ENCODE data around the gene HADH. TPM values are rescaled to one million over a fixed set of nuclear protein-coding genes. Genes with fewer than 3 reads are reported as not detected.

HADH gene
- total and polyA plus RNA-seq, 4 donors, result 37.6 to 43.9 (median 40.6) TPM

DNA sequence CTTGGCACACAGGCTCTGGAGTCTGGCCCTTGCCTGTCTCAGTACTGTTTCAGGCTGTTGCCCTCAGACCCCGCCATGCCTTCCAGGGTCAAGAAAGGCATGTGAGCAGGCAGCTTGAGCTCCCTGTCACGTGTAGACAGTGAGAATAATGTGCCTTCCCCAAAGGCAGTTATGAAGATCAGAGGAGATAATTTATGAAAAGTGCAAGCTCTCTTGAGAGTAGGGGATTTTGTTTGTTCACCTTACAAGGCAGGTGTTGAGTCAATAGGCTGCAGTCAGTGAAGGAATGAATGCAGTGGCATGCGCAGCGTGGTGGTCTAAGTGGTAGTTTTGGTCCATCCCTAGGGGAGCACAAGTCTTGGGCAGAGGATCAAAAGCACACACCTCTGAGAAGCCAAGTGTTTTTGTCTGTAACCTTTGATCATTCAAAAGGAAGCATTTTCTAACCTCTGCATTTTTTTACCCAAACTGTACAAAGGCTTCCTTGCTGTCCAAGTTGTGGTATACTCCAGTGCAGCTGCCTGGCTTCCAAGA lies 14.4 kb downstream of the HADH start:
- Histone ChIP-seq H3K9me3 (ENCODE audit: control insufficient read depth in 4 of 4, insufficient read depth in 3 of 4, low read length in 3 of 4) (no peaks in the 10 kb centered on the region), H3K27me3 (ENCODE audit: control insufficient read depth in 3 of 3, insufficient read depth in 3 of 3, low read length in 2 of 3) (no peaks in the 10 kb centered on the region), H3K4me1 (ENCODE audit: control insufficient read depth in 5 of 5, insufficient read depth in 5 of 5, low read length in 5 of 5) (peaks cover 0 to 33% (median 0%) of the 10 kb centered on the region in 5 donors), H3K9ac (ENCODE audit: insufficient read depth in 1 of 2, low read length in 2 of 2) (no peak overlapping the region), H3K4me3 (no peak overlapping the region), H3K27ac (ENCODE audit: low read depth in 1 of 2, low read length in 1 of 2) (peak overlapping the region in 1 of 2 donors; percentile 55), H3K36me3 (ENCODE audit: control insufficient read depth in 4 of 4, insufficient read depth in 4 of 4, low read length in 4 of 4) (peaks cover 0 to under 1% (median 0%) of the 10 kb centered on the region in 4 donors)
- WGBS, 2 donors, result 86 to 90% methylated on average over 4 of the region's 4 CpGs
- ATAC-seq (ENCODE audit: insufficient read depth, low FRiP score) (no peak), DNase-seq (no peak)
- TF ChIP-seq, protein P1, sequence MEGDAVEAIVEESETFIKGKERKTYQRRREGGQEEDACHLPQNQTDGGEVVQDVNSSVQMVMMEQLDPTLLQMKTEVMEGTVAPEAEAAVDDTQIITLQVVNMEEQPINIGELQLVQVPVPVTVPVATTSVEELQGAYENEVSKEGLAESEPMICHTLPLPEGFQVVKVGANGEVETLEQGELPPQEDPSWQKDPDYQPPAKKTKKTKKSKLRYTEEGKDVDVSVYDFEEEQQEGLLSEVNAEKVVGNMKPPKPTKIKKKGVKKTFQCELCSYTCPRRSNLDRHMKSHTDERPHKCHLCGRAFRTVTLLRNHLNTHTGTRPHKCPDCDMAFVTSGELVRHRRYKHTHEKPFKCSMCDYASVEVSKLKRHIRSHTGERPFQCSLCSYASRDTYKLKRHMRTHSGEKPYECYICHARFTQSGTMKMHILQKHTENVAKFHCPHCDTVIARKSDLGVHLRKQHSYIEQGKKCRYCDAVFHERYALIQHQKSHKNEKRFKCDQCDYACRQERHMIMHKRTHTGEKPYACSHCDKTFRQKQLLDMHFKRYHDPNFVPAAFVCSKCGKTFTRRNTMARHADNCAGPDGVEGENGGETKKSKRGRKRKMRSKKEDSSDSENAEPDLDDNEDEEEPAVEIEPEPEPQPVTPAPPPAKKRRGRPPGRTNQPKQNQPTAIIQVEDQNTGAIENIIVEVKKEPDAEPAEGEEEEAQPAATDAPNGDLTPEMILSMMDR (IDR thresholded peaks at IDR 0.05; ENCODE audit: control extremely low read depth, extremely low read depth), result no peak

DNA sequence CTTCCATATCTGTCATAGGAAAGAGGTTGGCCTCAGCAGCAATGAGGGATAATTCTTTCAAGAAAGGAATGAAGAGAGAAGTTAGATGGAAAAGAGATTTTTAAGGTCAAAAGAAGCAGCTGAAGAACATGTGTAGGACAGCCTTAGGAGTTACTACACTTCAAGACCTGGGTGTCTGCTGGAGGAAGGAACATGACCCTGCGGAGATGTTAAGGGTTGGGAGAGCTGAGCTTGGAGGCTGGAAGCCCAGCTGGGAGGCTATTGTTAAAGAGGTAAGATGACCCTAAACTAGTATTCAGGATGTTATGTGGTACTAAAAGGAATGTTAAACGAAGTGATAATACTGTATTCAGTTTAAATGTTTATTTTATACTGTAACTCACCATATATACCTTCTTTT lies 15.0 kb downstream of the HADH start:
- Histone ChIP-seq H3K27me3 (ENCODE audit: control insufficient read depth in 3 of 3, insufficient read depth in 3 of 3, low read length in 2 of 3) (no peaks in the 10 kb centered on the region), H3K4me1 (ENCODE audit: control insufficient read depth in 5 of 5, insufficient read depth in 5 of 5, low read length in 5 of 5) (peaks cover 0 to 30% (median 0%) of the 10 kb centered on the region in 5 donors), H3K9ac (ENCODE audit: insufficient read depth in 1 of 2, low read length in 2 of 2) (no peak overlapping the region), H3K4me3 (no peak overlapping the region), H3K27ac (ENCODE audit: low read depth in 1 of 2, low read length in 1 of 2) (no peak overlapping the region), H3K9me3 (ENCODE audit: control insufficient read depth in 4 of 4, insufficient read depth in 3 of 4, low read length in 3 of 4) (no peaks in the 10 kb centered on the region), H3K36me3 (ENCODE audit: control insufficient read depth in 4 of 4, insufficient read depth in 4 of 4, low read length in 4 of 4) (no peaks in the 10 kb centered on the region)
- TF ChIP-seq, protein P1 (IDR thresholded peaks at IDR 0.05; ENCODE audit: control extremely low read depth, extremely low read depth), result no peak
- DNase-seq (no peak), ATAC-seq (ENCODE audit: insufficient read depth, low FRiP score) (no peak)
- WGBS, 2 donors, result 81 to 89% methylated on average over 2 of the region's 2 CpGs

DNA sequence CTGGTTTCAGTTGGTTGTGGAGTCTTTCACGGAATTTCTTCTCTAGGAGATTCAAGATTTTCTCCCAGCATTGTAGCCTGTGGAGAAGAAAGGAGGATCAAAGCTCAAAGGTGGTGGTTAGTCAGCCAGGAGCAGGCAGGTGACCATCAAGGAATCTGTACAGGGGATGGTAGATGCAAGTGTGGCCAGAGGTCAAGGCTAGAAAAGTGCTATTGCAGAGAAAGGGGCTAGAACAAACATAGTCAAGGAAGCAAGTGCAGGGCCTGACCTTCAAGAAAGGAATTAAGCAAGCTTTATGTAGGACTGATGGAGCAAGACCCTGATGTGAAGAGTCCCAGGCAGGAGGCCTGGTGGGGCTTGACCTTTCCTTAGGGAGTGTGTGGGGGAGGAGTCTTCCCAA lies 16.1 kb downstream of the HADH start:
- ATAC-seq (ENCODE audit: insufficient read depth, low FRiP score) (no peak), DNase-seq (no peak)
- H3K4me3 ChIP-seq, result no peak overlapping the region
- H3K4me1 ChIP-seq (ENCODE audit: control insufficient read depth in 5 of 5, insufficient read depth in 5 of 5, low read length in 5 of 5), result peaks cover 0 to 27% (median 0%) of the 10 kb centered on the region in 5 donors
- H3K9me3 ChIP-seq (ENCODE audit: control insufficient read depth in 4 of 4, insufficient read depth in 3 of 4, low read length in 3 of 4), result no peaks in the 10 kb centered on the region
- H3K9ac ChIP-seq (ENCODE audit: insufficient read depth in 1 of 2, low read length in 2 of 2), result no peak overlapping the region
- 96 to 97% methylated on average over 1 of the region's 1 CpG for WGBS, 2 donors
- peaks cover 0 to 5% (median 2%) of the 10 kb centered on the region in 4 donors for H3K36me3 ChIP-seq (ENCODE audit: control insufficient read depth in 4 of 4, insufficient read depth in 4 of 4, low read length in 4 of 4)
- H3K27ac ChIP-seq (ENCODE audit: low read depth in 1 of 2, low read length in 1 of 2), result no peak overlapping the region
- no peaks in the 10 kb centered on the region for H3K27me3 ChIP-seq (ENCODE audit: control insufficient read depth in 3 of 3, insufficient read depth in 3 of 3, low read length in 2 of 3)
- TF ChIP-seq, protein P1 (IDR thresholded peaks at IDR 0.05; ENCODE audit: control extremely low read depth, extremely low read depth), result no peak

DNA sequence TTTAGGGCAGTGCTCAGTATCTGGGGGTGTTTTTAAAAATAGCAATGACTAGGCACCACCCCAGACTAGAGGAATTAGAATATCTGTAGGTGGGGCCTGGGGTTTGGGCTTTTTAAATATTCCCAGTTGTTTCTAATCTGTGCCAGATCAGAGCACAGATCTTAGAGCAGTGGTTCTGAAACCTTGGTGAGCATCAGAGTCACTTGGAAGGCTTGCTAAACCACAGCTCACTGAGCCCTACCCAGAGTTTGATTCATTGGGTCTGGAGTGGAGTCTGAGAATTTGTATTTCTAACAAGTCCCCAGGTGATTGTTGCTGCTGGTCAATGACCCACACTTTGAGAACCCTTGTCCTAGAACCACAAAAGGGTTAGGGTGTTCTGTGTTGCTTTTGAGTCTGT lies 16.7 kb downstream of the HADH start:
- H3K27ac ChIP-seq (ENCODE audit: low read depth in 1 of 2, low read length in 1 of 2), result no peak overlapping the region
- H3K36me3 ChIP-seq (ENCODE audit: control insufficient read depth in 4 of 4, insufficient read depth in 4 of 4, low read length in 4 of 4), result peaks cover 0 to 9% (median 4%) of the 10 kb centered on the region in 4 donors
- DNase-seq (no peak), ATAC-seq (ENCODE audit: insufficient read depth, low FRiP score) (no peak)
- H3K4me1 ChIP-seq (ENCODE audit: control insufficient read depth in 5 of 5, insufficient read depth in 5 of 5, low read length in 5 of 5), result peaks cover 0 to 27% (median 0%) of the 10 kb centered on the region in 5 donors
- H3K27me3 ChIP-seq (ENCODE audit: control insufficient read depth in 3 of 3, insufficient read depth in 3 of 3, low read length in 2 of 3), result no peaks in the 10 kb centered on the region
- H3K9ac ChIP-seq (ENCODE audit: insufficient read depth in 1 of 2, low read length in 2 of 2), result no peak overlapping the region
- no peaks in the 10 kb centered on the region for H3K9me3 ChIP-seq (ENCODE audit: control insufficient read depth in 4 of 4, insufficient read depth in 3 of 4, low read length in 3 of 4)
- no peak overlapping the region for H3K4me3 ChIP-seq
- TF ChIP-seq, protein P1 (IDR thresholded peaks at IDR 0.05; ENCODE audit: control extremely low read depth, extremely low read depth), result no peak
